ENCODE measurements around the gene PNKD. TPM values are rescaled to one million over a fixed set of nuclear protein-coding genes. Genes with fewer than 3 reads are reported as not detected.

PNKD gene
- 10 to 100 TPM; 34.0 to 39.1 TPM for total RNA-seq

- POLR2A ChIA-PET: interaction anchor here (0.6 to 1.0 kb wide), 4 partner anchors 16 to 81 kb away, joined by 3 to 5 read pairs (median 4); no protein-coding TSS in a partner anchor
Measured at GRCh38 chr2:218269900-218270720, at the start of gene PNKD, which contains the start of gene AAMP. Gene PNKD (plus strand): TSS chr2:218270519. CDS start chr2:218270536, 17 bp downstream. Gene AAMP (minus strand): TSS chr2:218270137. CDS start chr2:218270086, 51 bp downstream.

GRCh38 chr2:218221000-218221399 lies 49.3 kb upstream of the PNKD start:
- ChIA-PET POLR2A (interaction anchor here (1.1 to 1.2 kb wide), 2 partner anchors 9 to 49 kb away, joined by 3 to 7 read pairs; partner anchors contain the start of genes AAMP and PNKD), CTCF (interaction anchor here (1.8 to 4.5 kb wide), 4 partner anchors 11 to 49 kb away, joined by 4 to 17 read pairs (median 10); partner anchors contain the start of genes AAMP and PNKD)
- Mint-ChIP-seq H3K27ac (peak overlapping the region; percentile 54), H3K4me1 (peaks cover 80% of the 10 kb centered on the region), H3K36me3 (ENCODE audit: low read depth) (peaks cover 78% of the 10 kb centered on the region), H3K27me3 (no peaks in the 10 kb centered on the region), H3K4me3 (peak overlapping the region; percentile 100), H3K9me3 (no peaks in the 10 kb centered on the region)
- DNase-seq: no peak

More at GRCh38 chr2:218269900-218270720, at the start of gene PNKD, which contains the start of gene AAMP:
- Mint-ChIP-seq H3K9me3 (no peaks in the 10 kb centered on the region), H3K4me1 (peaks cover 47% of the 10 kb centered on the region), H3K27ac (peak within 1 kb of the TSS; percentile 92), H3K4me3 (peak within 1 kb of the TSS; percentile 88), H3K36me3 (ENCODE audit: low read depth) (peaks cover 26% of the 10 kb centered on the region), H3K27me3 (no peaks in the 10 kb centered on the region)
- CTCF ChIA-PET: interaction anchor here (0.5 to 7.5 kb wide), 14 partner anchors 9 to 126 kb away, joined by 3 to 113 read pairs (median 4); partner anchors contain the start of genes CATIP, GPBAR1 and TMBIM1
- DNase-seq: peak; percentile 100

- ChIA-PET POLR2A (no interaction called here), CTCF (interaction anchor here (0.5 to 2.4 kb wide), 7 partner anchors 9 to 50 kb away, joined by 3 to 17 read pairs (median 3); no protein-coding TSS in a partner anchor)
- H3K27ac Mint-ChIP-seq: no peak overlapping the region
- H3K27me3 Mint-ChIP-seq: no peaks in the 10 kb centered on the region
- peak overlapping the region; percentile 33 for H3K4me3 Mint-ChIP-seq
- H3K36me3 Mint-ChIP-seq (ENCODE audit: low read depth): peaks cover 90% of the 10 kb centered on the region
- peaks cover 88% of the 10 kb centered on the region for H3K4me1 Mint-ChIP-seq
- DNase-seq: no peak
- H3K9me3 Mint-ChIP-seq: no peaks in the 10 kb centered on the region
Measured at GRCh38 chr2:218223046-218223445, 47.3 kb upstream of the PNKD start.

GRCh38 chr2:218224186-218224585 lies 46.1 kb upstream of the PNKD start:
- peak overlapping the region; percentile 61 for H3K4me3 Mint-ChIP-seq
- no peak for DNase-seq
- CTCF ChIA-PET: interaction anchor here (0.6 to 1.2 kb wide), 4 partner anchors 10 to 71 kb away, joined by 3 to 5 read pairs (median 4); no protein-coding TSS in a partner anchor
- POLR2A ChIA-PET: no interaction called here
- no peaks in the 10 kb centered on the region for H3K27me3 Mint-ChIP-seq
- no peaks in the 10 kb centered on the region for H3K9me3 Mint-ChIP-seq
- H3K4me1 Mint-ChIP-seq: peaks cover 94% of the 10 kb centered on the region
- H3K27ac Mint-ChIP-seq: peak overlapping the region; percentile 72
- peaks cover 91% of the 10 kb centered on the region for H3K36me3 Mint-ChIP-seq (ENCODE audit: low read depth)

GRCh38 chr2:218226903-218227302 lies 43.4 kb upstream of the PNKD start:
- Mint-ChIP-seq H3K27ac (peak overlapping the region; percentile 85), H3K4me1 (peaks cover 89% of the 10 kb centered on the region), H3K27me3 (no peaks in the 10 kb centered on the region), H3K36me3 (ENCODE audit: low read depth) (peaks cover 83% of the 10 kb centered on the region), H3K9me3 (no peaks in the 10 kb centered on the region), H3K4me3 (no peak overlapping the region)
- DNase-seq: no peak
- ChIA-PET CTCF (interaction anchor here (0.5 to 1.0 kb wide), 4 partner anchors 9 to 986 kb away, joined by 3 read pairs; no protein-coding TSS in a partner anchor), POLR2A (interaction anchor here (0.7 kb wide), 1 partner anchor 153 kb away, joined by 5 read pairs; no protein-coding TSS in a partner anchor)

- ChIA-PET CTCF (interaction anchor here (0.9 to 3.0 kb wide), 6 partner anchors 9 to 43 kb away, joined by 3 to 13 read pairs (median 6); no protein-coding TSS in a partner anchor), POLR2A (interaction anchor here (0.6 to 0.7 kb wide), 2 partner anchors 10 to 15 kb away, joined by 3 to 5 read pairs; no protein-coding TSS in a partner anchor)
- DNase-seq: no peak
- Mint-ChIP-seq H3K36me3 (ENCODE audit: low read depth) (peaks cover 84% of the 10 kb centered on the region), H3K27me3 (no peaks in the 10 kb centered on the region), H3K27ac (peak overlapping the region; percentile 86), H3K9me3 (no peaks in the 10 kb centered on the region), H3K4me3 (peak overlapping the region; percentile 37), H3K4me1 (peaks cover 78% of the 10 kb centered on the region)
Measured at GRCh38 chr2:218228366-218229090, 41.8 kb upstream of the PNKD start.

GRCh38 chr2:218229239-218229638 lies 41.1 kb upstream of the PNKD start:
- ChIA-PET CTCF (interaction anchor here (0.6 to 3.0 kb wide), 11 partner anchors 10 to 1163 kb away, joined by 3 to 13 read pairs (median 6); no protein-coding TSS in a partner anchor), POLR2A (interaction anchor here (0.7 to 1.4 kb wide), 3 partner anchors 8 to 13 kb away, joined by 3 to 7 read pairs (median 3); no protein-coding TSS in a partner anchor)
- peaks cover 84% of the 10 kb centered on the region for H3K36me3 Mint-ChIP-seq (ENCODE audit: low read depth)
- peak overlapping the region; percentile 37 for H3K4me3 Mint-ChIP-seq
- peaks cover 75% of the 10 kb centered on the region for H3K4me1 Mint-ChIP-seq
- no peaks in the 10 kb centered on the region for H3K27me3 Mint-ChIP-seq
- DNase-seq: peak; percentile 71
- H3K27ac Mint-ChIP-seq: peak overlapping the region; percentile 86
- H3K9me3 Mint-ChIP-seq: no peaks in the 10 kb centered on the region

- Mint-ChIP-seq H3K4me3 (peak overlapping the region; percentile 7), H3K27ac (peak overlapping the region; percentile 84), H3K27me3 (no peaks in the 10 kb centered on the region), H3K36me3 (ENCODE audit: low read depth) (peaks cover 84% of the 10 kb centered on the region), H3K9me3 (no peaks in the 10 kb centered on the region), H3K4me1 (peaks cover 68% of the 10 kb centered on the region)
- ChIA-PET POLR2A (interaction anchor here (0.8 to 1.4 kb wide), 2 partner anchors 9 to 14 kb away, joined by 3 to 7 read pairs; no protein-coding TSS in a partner anchor), CTCF (interaction anchor here (0.7 to 3.0 kb wide), 12 partner anchors 11 to 647 kb away, joined by 3 to 13 read pairs (median 5); partner anchors contain the start of gene CXCR1)
- no peak for DNase-seq
Measured at GRCh38 chr2:218229851-218230250, 40.5 kb upstream of the PNKD start.

GRCh38 chr2:218230882-218231281 lies 39.4 kb upstream of the PNKD start:
- CTCF ChIA-PET: interaction anchor here (0.5 to 3.0 kb wide), 11 partner anchors 9 to 646 kb away, joined by 3 to 17 read pairs (median 8); partner anchors contain the start of gene CXCR1
- H3K27ac Mint-ChIP-seq: peak overlapping the region; percentile 84
- H3K4me3 Mint-ChIP-seq: peak overlapping the region; percentile 7
- H3K9me3 Mint-ChIP-seq: no peaks in the 10 kb centered on the region
- peaks cover 58% of the 10 kb centered on the region for H3K4me1 Mint-ChIP-seq
- H3K36me3 Mint-ChIP-seq (ENCODE audit: low read depth): peaks cover 82% of the 10 kb centered on the region
- DNase-seq: peak; percentile 38
- POLR2A ChIA-PET: interaction anchor here (0.6 to 1.4 kb wide), 3 partner anchors 10 to 61 kb away, joined by 4 to 7 read pairs (median 5); no protein-coding TSS in a partner anchor
- H3K27me3 Mint-ChIP-seq: no peaks in the 10 kb centered on the region

- Mint-ChIP-seq H3K36me3 (ENCODE audit: low read depth) (peaks cover 79% of the 10 kb centered on the region), H3K27ac (peak overlapping the region; percentile 20), H3K27me3 (no peaks in the 10 kb centered on the region), H3K4me1 (peaks cover 35% of the 10 kb centered on the region), H3K4me3 (no peak overlapping the region), H3K9me3 (no peaks in the 10 kb centered on the region)
- no peak for DNase-seq
- ChIA-PET POLR2A (interaction anchor here (0.7 kb wide), 1 partner anchor 854 kb away, joined by 4 read pairs; no protein-coding TSS in a partner anchor), CTCF (interaction anchor here (1.2 to 1.8 kb wide), 5 partner anchors 10 to 46 kb away, joined by 3 to 7 read pairs (median 3); no protein-coding TSS in a partner anchor)
Measured at GRCh38 chr2:218233543-218233942, 36.8 kb upstream of the PNKD start.

GRCh38 chr2:218234521-218234920 lies 35.8 kb upstream of the PNKD start:
- Mint-ChIP-seq H3K27ac (no peak overlapping the region), H3K9me3 (no peaks in the 10 kb centered on the region), H3K4me1 (peaks cover 31% of the 10 kb centered on the region), H3K36me3 (ENCODE audit: low read depth) (peaks cover 80% of the 10 kb centered on the region), H3K27me3 (no peaks in the 10 kb centered on the region), H3K4me3 (no peak overlapping the region)
- DNase-seq: no peak
- CTCF ChIA-PET: interaction anchor here (0.9 to 2.6 kb wide), 5 partner anchors 9 to 23 kb away, joined by 3 to 9 read pairs (median 3); no protein-coding TSS in a partner anchor
- POLR2A ChIA-PET: no interaction called here
